Ammon's horn (tissue), 1 donor: ENCODE measurements around the gene DNAJC7.
"Not testable (repeated sequence)": the region's sequence is repeated elsewhere in the genome, so short reads cannot be mapped to it uniquely, and the experiment has no call there.

Source experiments
- DNase-seq: peaks from one replicate; pipeline ENCODE4 v3.0.0-alpha.2; 2016; ENCODE audit warnings: low spot score

DNAJC7 gene

GRCh38 chr17:42041619-42042018 lies 24.4 kb upstream of the DNAJC7 start:
- no peak for DNase-seq

GRCh38 chr17:42040818-42041217 lies 23.6 kb upstream of the DNAJC7 start:
- DNase-seq = no peak

- DNase-seq = no peak
Measured at GRCh38 chr17:42039794-42040763, 22.8 kb upstream of the DNAJC7 start.

- no peak for DNase-seq
Measured at GRCh38 chr17:42038221-42038973, 21.2 kb upstream of the DNAJC7 start.

GRCh38 chr17:42034059-42034458 lies 16.8 kb upstream of the DNAJC7 start:
- no peak for DNase-seq

- no peak for DNase-seq
Measured at GRCh38 chr17:42031584-42031983, 14.3 kb upstream of the DNAJC7 start.

- DNase-seq = no peak
Measured at GRCh38 chr17:42028791-42029127, 11.5 kb upstream of the DNAJC7 start.

GRCh38 chr17:42027961-42028790 lies 10.9 kb upstream of the DNAJC7 start:
- DNase-seq = no peak

GRCh38 chr17:42027590-42027889 lies 10.3 kb upstream of the DNAJC7 start:
- no peak for DNase-seq

GRCh38 chr17:42026857-42027589 lies 9.8 kb upstream of the DNAJC7 start:
- DNase-seq = no peak

- no peak for DNase-seq
Measured at GRCh38 chr17:42025936-42026335, 8.7 kb upstream of the DNAJC7 start.

GRCh38 chr17:42025191-42025579 lies 7.9 kb upstream of the DNAJC7 start:
- no peak for DNase-seq

- DNase-seq = peak; percentile 58
Measured at GRCh38 chr17:42023524-42024349, 6.5 kb upstream of the DNAJC7 start.

GRCh38 chr17:42020845-42021244 lies 3.6 kb upstream of the DNAJC7 start:
- not testable (repeated sequence) for DNase-seq

GRCh38 chr17:42019509-42020404 lies 2.5 kb upstream of the DNAJC7 start, which contains the start of gene NKIRAS2:
NKIRAS2 (plus strand) TSS chr17:42020090; CDS start chr17:42021578, 1,488 bp downstream.
- peak; percentile 92 for DNase-seq

GRCh38 chr17:42018988-42019387 lies 1.7 kb upstream of the DNAJC7 start:
- no peak for DNase-seq

GRCh38 chr17:42018339-42018738 lies 1.1 kb upstream of the DNAJC7 start:
- no peak for DNase-seq

- DNase-seq = no peak
Measured at GRCh38 chr17:42017866-42018200, 594 bp upstream of the DNAJC7 start.

- peak; percentile 26 for DNase-seq
Measured at GRCh38 chr17:42016411-42016831, 818 bp downstream of the DNAJC7 start.

GRCh38 chr17:42013740-42014139 lies 3.5 kb downstream of the DNAJC7 start:
- not testable (repeated sequence) for DNase-seq
